Thoracic aorta (tissue), 2 donors: Measurements from ENCODE around the gene ZSWIM4. TPM values are rescaled to one million over a fixed set of nuclear protein-coding genes. Genes with fewer than 3 reads are reported as not detected.

Source experiments
- ATAC-seq: fragments of 150-250 bp; one replicate; pipeline ENCODE4 v1.8.0; 2017; ENCODE audit warnings: low read depth; ENCODE audit not compliant: insufficient number of reproducible peaks, low FRiP score
- DNase-seq: peaks from one replicate; pipeline ENCODE4 v3.0.0-alpha.2; 2020; ENCODE audit warnings: low spot score
- H3K27ac ChIP-seq, 2 donors: fragments of 200-600 bp; sonication (generic); 1 replicate in 1 of 2; 2 replicates in 1 of 2; pipeline ENCODE4 v1.5.1; 2016; ENCODE audit warnings: mild to moderate bottlenecking in 2 of 2, moderate library complexity in 2 of 2
- H3K27me3 ChIP-seq: fragments of 200-600 bp; sonication (generic); replicated peaks from 2 replicates; pipeline ENCODE4 v1.6.0; 2016; ENCODE audit warnings: mild to moderate bottlenecking; ENCODE audit not compliant: insufficient read depth
- H3K36me3 ChIP-seq: fragments of 200-600 bp; sonication (generic); one replicate; pipeline ENCODE4 v1.5.1; 2016
- H3K4me1 ChIP-seq, 2 donors: fragments of 200-600 bp; sonication (generic); 1 replicate in 1 of 2; 2 replicates in 1 of 2; pipeline versions ENCODE4 v1.5.1 to v1.6.0; 2016; ENCODE audit warnings: low read depth in 2 of 2, mild to moderate bottlenecking in 1 of 2; ENCODE audit not compliant: control insufficient read depth in 1 of 2
- H3K4me3 ChIP-seq: fragments of 200-600 bp; sonication (generic); 2 replicates; pipeline ENCODE4 v1.5.1; 2016; ENCODE audit warnings: mild to moderate bottlenecking
- H3K9me3 ChIP-seq: fragments of 200-600 bp; sonication (generic); 2 replicates; pipeline ENCODE4 v1.5.1; 2016
- CTCF ChIP-seq: fragments of 200-600 bp; sonication (generic); IDR thresholded peaks from one replicate; pipeline ENCODE4 v1.5.1; 2019; ENCODE audit warnings: antibody characterized with exemption
- total RNA-seq, 2 donors: library from RNA; depleted of rRNA; stranded (reverse); fragments of >200 nt; gene quantifications; one replicate each; pipeline versions ENCODE4 v1.1.0 to v1.2.3, GENCODE V29; 2016

Gene ZSWIM4
- total RNA-seq, 2 donors from 2014 or later = 9.5 to 11.8 TPM

- Histone ChIP-seq H3K27ac (no peak overlapping the region), H3K4me3 (no peak overlapping the region), H3K4me1 (peaks cover 4 to 20% of the 10 kb centered on the region in 2 donors), H3K27me3 (no peaks in the 10 kb centered on the region), H3K36me3 (no peaks in the 10 kb centered on the region), H3K9me3 (no peaks in the 10 kb centered on the region)
- ATAC-seq (no peak), DNase-seq (no peak)
- TF ChIP-seq CTCF = no peak
These were observed 73.4 kb downstream of the ZSWIM4 start for GRCh38 chr19:13868663-13869062.

- Histone ChIP-seq H3K27ac (no peak overlapping the region), H3K27me3 (no peaks in the 10 kb centered on the region), H3K4me3 (no peak overlapping the region), H3K4me1 (peaks cover 4 to 14% of the 10 kb centered on the region in 2 donors), H3K36me3 (no peaks in the 10 kb centered on the region), H3K9me3 (no peaks in the 10 kb centered on the region)
- DNase-seq (no peak), ATAC-seq (no peak)
- TF ChIP-seq CTCF = no peak
These were observed 74.0 kb downstream of the ZSWIM4 start for GRCh38 chr19:13869281-13869680.

- H3K36me3 ChIP-seq = no peaks in the 10 kb centered on the region
- no peak for TF ChIP-seq CTCF
- no peak for DNase-seq
- H3K4me1 ChIP-seq = peaks cover 4 to 7% of the 10 kb centered on the region in 2 donors
- no peak for ATAC-seq
- H3K9me3 ChIP-seq = no peaks in the 10 kb centered on the region
- H3K27me3 ChIP-seq = no peaks in the 10 kb centered on the region
- no peak overlapping the region for H3K27ac ChIP-seq
- H3K4me3 ChIP-seq = no peak overlapping the region
These were observed 75.6 kb downstream of the ZSWIM4 start for GRCh38 chr19:13870873-13871272.

GRCh38 chr19:13872339-13872694 lies 77.1 kb downstream of the ZSWIM4 start:
- Histone ChIP-seq H3K36me3 (no peaks in the 10 kb centered on the region), H3K4me1 (no peaks in the 10 kb centered on the region), H3K9me3 (no peaks in the 10 kb centered on the region), H3K27me3 (no peaks in the 10 kb centered on the region), H3K4me3 (peak overlapping the region; percentile 67), H3K27ac (no peak overlapping the region)
- ATAC-seq (no peak), DNase-seq (no peak)
- TF ChIP-seq CTCF = no peak

- Histone ChIP-seq H3K4me3 (peak overlapping the region; percentile 67), H3K36me3 (no peaks in the 10 kb centered on the region), H3K27ac (no peak overlapping the region), H3K4me1 (no peaks in the 10 kb centered on the region), H3K27me3 (no peaks in the 10 kb centered on the region), H3K9me3 (no peaks in the 10 kb centered on the region)
- DNase-seq = no peak
- no peak for TF ChIP-seq CTCF
- ATAC-seq = no peak
These were observed 77.6 kb downstream of the ZSWIM4 start for GRCh38 chr19:13872695-13873389.
